Cardiac muscle cell (in vitro differentiated cells and primary cell): Measurements from ENCODE around the gene MARCHF3. TPM values are rescaled to one million over a fixed set of nuclear protein-coding genes. Genes with fewer than 3 reads are reported as not detected.
A peak's percentile ranks its signal among the peaks of the same experiment; 100 is the strongest.

Source experiments
- DNase-seq, 2 donors: peaks; one replicate each; pipeline versions ENCODE4 v3.0.0 to v3.0.0-alpha.2; 2010 to 2017; ENCODE audit warnings: low read depth in 1 of 2, low spot score in 1 of 2
- H3K27ac ChIP-seq: fragments of 200-600 bp; sonication (generic); 2 replicates; pipeline ENCODE4 v1.5.1; 2016
- H3K27me3 ChIP-seq: fragments of 200-600 bp; sonication (generic); 2 replicates; pipeline ENCODE4 v1.6.0; 2016; ENCODE audit warnings: control low read depth
- H3K36me3 ChIP-seq: fragments of 200-600 bp; sonication (generic); 2 replicates; pipeline ENCODE4 v1.5.1; 2016; ENCODE audit warnings: control low read depth
- H3K4me1 ChIP-seq: fragments of 200-600 bp; sonication (generic); 2 replicates; pipeline ENCODE4 v1.8.1; 2017; ENCODE audit warnings: low read depth, mild to moderate bottlenecking, mixed run types
- H3K4me3 ChIP-seq: fragments of 200-600 bp; sonication (generic); 2 replicates; pipeline ENCODE4 v1.5.1; 2016; ENCODE audit warnings: mild to moderate bottlenecking
- H3K9me3 ChIP-seq: fragments of 200-600 bp; sonication (generic); 2 replicates; pipeline ENCODE4 v1.5.1; 2017; ENCODE audit warnings: low read depth, mild to moderate bottlenecking, control low read depth
- CTCF ChIP-seq: IDR thresholded peaks from 2 replicates; pipeline ENCODE4 v1.5.1; 2012; ENCODE audit warnings: low read depth, mild to moderate bottlenecking, low read length
- polyA plus RNA-seq: library from polyadenylated mRNA; unstranded; fragments of >200 nt; fragmentation: Nextera tagmentation; extraction: Ambion mirVana; gene quantifications from 2 replicates; pipeline ENCODE4 v1.2.1, GENCODE V29; 2016
- total RNA-seq: library from RNA; depleted of rRNA; stranded (reverse); fragments of >200 nt; gene quantifications from 2 replicates; pipeline ENCODE4 v1.2.3, GENCODE V29; 2016

Gene MARCHF3
- total and polyA plus RNA-seq, 2 experiments from 2014 or later = 5.2 to 32.3 TPM

- no peak overlapping the region for H3K27ac ChIP-seq
- no peak overlapping the region for H3K4me3 ChIP-seq
- peaks cover 12% of the 10 kb centered on the region for H3K4me1 ChIP-seq
Observed at GRCh38 chr5:126936775-126937418, 93.5 kb downstream of the MARCHF3 start.

GRCh38 chr5:126931963-126932660 is 98.2 kb downstream of the MARCHF3 start:
- H3K4me3 ChIP-seq = no peak overlapping the region
- H3K36me3 ChIP-seq = no peaks in the 10 kb centered on the region
- no peaks in the 10 kb centered on the region for H3K27me3 ChIP-seq
- DNase-seq = no peak
- peak overlapping the region; percentile 67 for H3K27ac ChIP-seq
- H3K4me1 ChIP-seq = peaks cover 16% of the 10 kb centered on the region
- no peak for TF ChIP-seq CTCF
- H3K9me3 ChIP-seq = no peaks in the 10 kb centered on the region

More at GRCh38 chr5:126936775-126937418, 93.5 kb downstream of the MARCHF3 start:
- no peaks in the 10 kb centered on the region for H3K36me3 ChIP-seq
- DNase-seq = no peak
- H3K27me3 ChIP-seq = no peaks in the 10 kb centered on the region
- TF ChIP-seq CTCF = no peak
- no peaks in the 10 kb centered on the region for H3K9me3 ChIP-seq

GRCh38 chr5:126928041-126928440 is 102.3 kb downstream of the MARCHF3 start:
- Histone ChIP-seq H3K4me1 (peaks cover 22% of the 10 kb centered on the region), H3K9me3 (no peaks in the 10 kb centered on the region), H3K36me3 (no peaks in the 10 kb centered on the region), H3K4me3 (no peak overlapping the region), H3K27ac (no peak overlapping the region), H3K27me3 (no peaks in the 10 kb centered on the region)
- DNase-seq = no peak
- no peak for TF ChIP-seq CTCF

- no peak overlapping the region for H3K4me3 ChIP-seq
- H3K36me3 ChIP-seq = no peaks in the 10 kb centered on the region
- H3K9me3 ChIP-seq = no peaks in the 10 kb centered on the region
- no peak for DNase-seq
- no peak for TF ChIP-seq CTCF
- H3K27ac ChIP-seq = peak overlapping the region; percentile 29
- peaks cover 21% of the 10 kb centered on the region for H3K4me1 ChIP-seq
- no peaks in the 10 kb centered on the region for H3K27me3 ChIP-seq
Observed at GRCh38 chr5:126927429-126927828, 102.9 kb downstream of the MARCHF3 start.

GRCh38 chr5:126926187-126926586 is 104.2 kb downstream of the MARCHF3 start:
- TF ChIP-seq CTCF = no peak
- Histone ChIP-seq H3K4me3 (no peak overlapping the region), H3K27me3 (no peaks in the 10 kb centered on the region), H3K27ac (peak overlapping the region; percentile 16), H3K9me3 (no peaks in the 10 kb centered on the region), H3K36me3 (no peaks in the 10 kb centered on the region), H3K4me1 (peaks cover 22% of the 10 kb centered on the region)
- peak in 1 of 2 donors; percentile 11 for DNase-seq
